H1 (cell line): ENCODE measurements around the gene TENT4A. TPM values are rescaled to one million over a fixed set of nuclear protein-coding genes. Genes with fewer than 3 reads are reported as not detected.

Experiments
- CTCF ChIA-PET: fragments of 300-600 bp; sonication (Branson Sonifier 250); formaldehyde crosslinking; loops from one replicate; lab custom pipeline; 2021; ENCODE audit not compliant: partially characterized antibody; lab: Charles Lee
- POLR2A ChIA-PET: fragments of 300-600 bp; sonication (Branson Sonifier 250); formaldehyde crosslinking; loops from one replicate; lab custom pipeline; 2021; ENCODE audit warnings: inconsistent platforms; ENCODE audit not compliant: partially characterized antibody; lab: Charles Lee
- DNase-seq, 2 experiments: peaks; one replicate each; pipeline versions ENCODE4 v3.0.0 to v3.0.0-alpha.2; 2010 to 2022; ENCODE audit warnings: low spot score in 2 of 2, low read depth in 1 of 2, mixed read lengths in 1 of 2
- FAIRE-seq: peaks from 2 replicates; lab custom pipeline; 2011; peaks lifted over from hg19 to GRCh38; lab: Jason Lieb, UNC
- H2AFZ ChIP-seq: 2 replicates; pipeline ENCODE4 v1.8.1; 2012; ENCODE audit warnings: low read length, inconsistent platforms
- H2AK5ac ChIP-seq: 2 replicates; pipeline ENCODE4 v1.6.1; 2013; ENCODE audit warnings: low read depth, low read length
- H2BK120ac ChIP-seq: replicated peaks from 2 replicates; pipeline ENCODE3; 2013; ENCODE audit warnings: low read depth, low read length, inconsistent platforms
- H2BK12ac ChIP-seq: 2 replicates; pipeline ENCODE4 v1.6.1; 2013; ENCODE audit warnings: low read depth, low read length
- H2BK15ac ChIP-seq: 2 replicates; pipeline ENCODE4 v1.6.1; 2013; ENCODE audit warnings: low read length
- H2BK20ac ChIP-seq: 2 replicates; pipeline ENCODE4 v1.6.1; 2013; ENCODE audit warnings: low read length
- H2BK5ac ChIP-seq: 2 replicates; pipeline ENCODE4 v1.6.1; 2013; ENCODE audit warnings: low read depth, low read length
- H3K14ac ChIP-seq: 2 replicates; pipeline ENCODE4 v1.6.1; 2013; ENCODE audit warnings: inconsistent platforms; ENCODE audit not compliant: insufficient read length
- H3K18ac ChIP-seq: 2 replicates; pipeline ENCODE4 v1.6.1; 2013; ENCODE audit warnings: low read length; ENCODE audit errors: extremely low read depth
- H3K23ac ChIP-seq: 2 replicates; pipeline ENCODE4 v1.6.1; 2013; ENCODE audit warnings: inconsistent platforms; ENCODE audit not compliant: insufficient read length
- H3K23me2 ChIP-seq: 2 replicates; pipeline ENCODE4 v1.6.1; 2013; ENCODE audit warnings: low read depth, low read length
- H3K27ac ChIP-seq: 2 replicates; pipeline ENCODE4 v1.6.1; 2011; ENCODE audit warnings: low read depth, low read length, inconsistent platforms
- H3K27me3 ChIP-seq, 4 experiments: replicated peaks in 1 of 4; 1 replicate in 1 of 4; 2 replicates in 3 of 4; pipeline versions ENCODE4 v1.6.1 to v1.8.1; 2011 to 2013; ENCODE audit warnings: low read length in 3 of 4, mild to moderate bottlenecking in 3 of 4, inconsistent platforms in 2 of 4, mixed read lengths in 2 of 4, moderate library complexity in 1 of 4; ENCODE audit not compliant: control insufficient read depth in 3 of 4, insufficient read depth in 3 of 4; ENCODE audit errors: extremely low read depth in 1 of 4
- H3K36me3 ChIP-seq, 4 experiments: 2 replicates each; pipeline versions ENCODE4 v1.6.1 to v1.8.1; 2011 to 2013; ENCODE audit warnings: mild to moderate bottlenecking in 4 of 4, low read length in 3 of 4, moderate library complexity in 2 of 4, control low read depth in 1 of 4, inconsistent platforms in 1 of 4; ENCODE audit not compliant: insufficient read depth in 4 of 4, control insufficient read depth in 2 of 4
- H3K4ac ChIP-seq: replicated peaks from 2 replicates; pipeline ENCODE3; 2013; ENCODE audit warnings: low read length, low read depth, mixed read lengths, inconsistent platforms; ENCODE audit not compliant: insufficient read length
- H3K4me1 ChIP-seq, 4 experiments: replicated peaks in 1 of 4; 1 replicate in 1 of 4; 2 replicates in 3 of 4; pipeline versions ENCODE4 v1.6.1 to v1.8.1; 2011 to 2013; ENCODE audit warnings: low read length in 3 of 4, inconsistent platforms in 2 of 4, mixed read lengths in 1 of 4; ENCODE audit not compliant: insufficient read depth in 4 of 4, control insufficient read depth in 3 of 4
- H3K4me2 ChIP-seq, 2 experiments: 2 replicates each; pipeline versions ENCODE4 v1.6.1 to v1.8.1; 2011 to 2013; ENCODE audit warnings: low read depth in 2 of 2, low read length in 2 of 2, control low read depth in 1 of 2, inconsistent platforms in 1 of 2, mild to moderate bottlenecking in 1 of 2; ENCODE audit not compliant: insufficient read depth in 1 of 2
- H3K4me3 ChIP-seq, 4 experiments: fragments of 200-600, 300-600 bp in 1 of 4; sonication (generic), shearing (Covaris generic), sonication (Bioruptor Twin) in 1 of 4; 2 replicates each; pipeline versions ENCODE4 v1.5.1 to v1.8.1; 2011 to 2016; ENCODE audit warnings: low read length in 4 of 4, low read depth in 3 of 4, control low read depth in 2 of 4, inconsistent platforms in 2 of 4, mild to moderate bottlenecking in 2 of 4, mixed read lengths in 1 of 4, moderate library complexity in 1 of 4; ENCODE audit not compliant: insufficient read depth in 2 of 4; ENCODE audit errors: extremely low read depth in 1 of 4
- H3K56ac ChIP-seq: replicated peaks from 2 replicates; pipeline ENCODE3; 2013; ENCODE audit warnings: low read depth, mild to moderate bottlenecking, mixed read lengths, low read length, inconsistent platforms; ENCODE audit not compliant: insufficient read length
- H3K79me1 ChIP-seq: 2 replicates; pipeline ENCODE4 v1.6.1; 2013; ENCODE audit warnings: low read depth, low read length, control low read depth
- H3K79me2 ChIP-seq, 2 experiments: 2 replicates each; pipeline versions ENCODE4 v1.6.1 to v1.8.1; 2012 to 2013; ENCODE audit warnings: low read length in 2 of 2, mild to moderate bottlenecking in 2 of 2, inconsistent platforms in 1 of 2; ENCODE audit not compliant: insufficient read depth in 2 of 2, control insufficient read depth in 1 of 2
- H3K9ac ChIP-seq, 4 experiments: replicated peaks in 1 of 4; 1 replicate in 1 of 4; 2 replicates in 3 of 4; pipeline versions ENCODE4 v1.6.1 to v1.8.1; 2011 to 2013; ENCODE audit warnings: low read depth in 3 of 4, low read length in 3 of 4, control low read depth in 2 of 4, mild to moderate bottlenecking in 2 of 4, moderate library complexity in 2 of 4, inconsistent platforms in 1 of 4; ENCODE audit errors: extremely low read depth in 1 of 4
- H3K9me3 ChIP-seq, 2 experiments: 2 replicates each; pipeline versions ENCODE4 v1.6.1 to v1.8.1; 2012 to 2013; ENCODE audit warnings: mild to moderate bottlenecking in 2 of 2, moderate library complexity in 2 of 2, control low read depth in 1 of 2, inconsistent platforms in 1 of 2, low read depth in 1 of 2, low read length in 1 of 2, mixed read lengths in 1 of 2; ENCODE audit not compliant: insufficient read depth in 2 of 2
- H4K20me1 ChIP-seq, 2 experiments: replicated peaks in 1 of 2; 2 replicates each; pipeline versions ENCODE3 to v1.8.1; 2011 to 2013; ENCODE audit warnings: inconsistent platforms in 2 of 2, low read length in 2 of 2, mild to moderate bottlenecking in 1 of 2; ENCODE audit not compliant: insufficient read depth in 2 of 2, control insufficient read depth in 1 of 2
- H4K5ac ChIP-seq: 2 replicates; pipeline ENCODE4 v1.6.1; 2013; ENCODE audit warnings: low read length, low read depth, mixed read lengths, inconsistent platforms; ENCODE audit not compliant: insufficient read length
- H4K8ac ChIP-seq: 2 replicates; pipeline ENCODE4 v1.8.0; 2013; ENCODE audit warnings: mild to moderate bottlenecking, moderate library complexity, low read length, inconsistent platforms; ENCODE audit not compliant: insufficient read depth; ENCODE audit errors: extremely low read depth
- H4K91ac ChIP-seq: replicated peaks from 2 replicates; pipeline ENCODE3; 2013; ENCODE audit warnings: low read length, mixed read lengths, inconsistent platforms; ENCODE audit not compliant: insufficient read length
- BACH1 ChIP-seq: IDR thresholded peaks from 2 replicates; pipeline ENCODE4 v1.6.1; 2012; ENCODE audit warnings: low read length, improper control_type of control experiment
- CBX8 ChIP-seq: fragments of 300-800, 300-1000 bp; sonication (generic); IDR thresholded peaks from 2 replicates; pipeline ENCODE4 v1.7.1; 2016; ENCODE audit warnings: low read depth, low read length, borderline replicate concordance
- EP300 ChIP-seq, 2 experiments: IDR thresholded peaks; 1 replicate in 1 of 2; 2 replicates in 1 of 2; pipeline ENCODE4 v1.6.1; 2011 to 2012; ENCODE audit warnings: low read depth in 2 of 2, low read length in 2 of 2, mild to moderate bottlenecking in 2 of 2, borderline replicate concordance in 1 of 2, inconsistent platforms in 1 of 2, moderate library complexity in 1 of 2
- NRF1 ChIP-seq: IDR thresholded peaks from 2 replicates; pipeline ENCODE4 v1.6.1; 2011; ENCODE audit warnings: mild to moderate bottlenecking, low read depth, low read length, improper control_type of control experiment
- RAD21 ChIP-seq, 2 experiments: IDR thresholded peaks in 1 of 2; conservative IDR thresholded peaks in 1 of 2; 2 replicates each; pipeline ENCODE4 v1.6.1; 2011; ENCODE audit warnings: low read depth in 2 of 2, low read length in 2 of 2, improper control_type of control experiment in 1 of 2, inconsistent platforms in 1 of 2, mild to moderate bottlenecking in 1 of 2, moderate library complexity in 1 of 2
- RNF2 ChIP-seq: fragments of 200-900, 300-1000 bp; sonication (generic); IDR thresholded peaks from 2 replicates; pipeline ENCODE4 v1.7.1; 2016; ENCODE audit warnings: borderline replicate concordance, low read depth, mild to moderate bottlenecking, antibody characterized with exemption, low read length; ENCODE audit not compliant: poor library complexity, severe bottlenecking; ENCODE audit errors: missing control alignments
- RXRA ChIP-seq: IDR thresholded peaks from 2 replicates; pipeline ENCODE4 v1.6.1; 2011; ENCODE audit warnings: low read depth, mild to moderate bottlenecking, low read length, moderate library complexity; ENCODE audit not compliant: insufficient read depth
- SIRT6 ChIP-seq: IDR thresholded peaks from one replicate; pipeline ENCODE4 v1.7.1; 2012; ENCODE audit warnings: low read length, inconsistent platforms
- SUZ12 ChIP-seq: fragments of 200-600 bp; sonication (generic); IDR thresholded peaks from 2 replicates; pipeline ENCODE4 v1.6.1; 2012; ENCODE audit warnings: mild to moderate bottlenecking, inconsistent platforms, low read length, moderate library complexity, mixed read lengths
- TBP ChIP-seq: IDR thresholded peaks from 2 replicates; pipeline ENCODE4 v1.6.1; 2011; ENCODE audit warnings: low read depth, low read length, improper control_type of control experiment
- YY1 ChIP-seq: IDR thresholded peaks from 2 replicates; pipeline ENCODE4 v1.6.1; 2011; ENCODE audit warnings: low read depth, mild to moderate bottlenecking, low read length
- WGBS, 2 experiments: shearing (Covaris generic) in 1 of 2; methylation state at CpG; one replicate each; pipeline versions ENCODE4 v1.1.6 to v1.1.7; 2013 to 2015; ENCODE audit warnings: low lambda C conversion rate in 2 of 2, mixed read lengths in 2 of 2, inconsistent platforms in 1 of 2, low coverage in 1 of 2, missing lambda C conversion rate in 1 of 2; ENCODE audit not compliant: insufficient replicate concordance in 2 of 2, insufficient coverage in 1 of 2, insufficient read length in 1 of 2; ENCODE audit errors: extremely low coverage in 1 of 2, missing lambda C conversion rate in 1 of 2; 5-methylcytosine and 5-hydroxymethylcytosine counted together
- polyA plus RNA-seq, 7 experiments: library from polyadenylated mRNA; depleted of rRNA in 3 of 7; stranded (reverse) in 5 of 7; unstranded in 2 of 7; fragments of >200 nt in 5 of 7; fragments of 200-250 nt in 2 of 7; gene quantifications; 1 replicate in 5 of 7; 2 replicates in 1 of 7; 4 replicates in 1 of 7; pipeline versions ENCODE4 v1.2.1 to v1.2.3, GENCODE V29; 2011 to 2013; ENCODE audit warnings: missing spikeins in 2 of 7, mixed read lengths in 2 of 7
- total RNA-seq: library from RNA; stranded (reverse); fragmentation: NEBNext Ultra II Directional; extraction: Animal tissue kit (Norgen Biotek cat#: 25700); gene quantifications from 2 replicates; pipeline ENCODE4 v1.2.1, GENCODE V29; 2021
- TF ChIP-seq, protein P1 (sequence below): IDR thresholded peaks from 2 replicates; pipeline ENCODE4 v1.6.1; 2011; ENCODE audit warnings: low read length, improper control_type of control experiment

Gene TENT4A
- total and polyA plus RNA-seq, 2 of the 8 experiments (the other 6 are each of a cell fraction or from before 2014, with no cell fraction given): 8.9 to 25.1 TPM

DNA sequence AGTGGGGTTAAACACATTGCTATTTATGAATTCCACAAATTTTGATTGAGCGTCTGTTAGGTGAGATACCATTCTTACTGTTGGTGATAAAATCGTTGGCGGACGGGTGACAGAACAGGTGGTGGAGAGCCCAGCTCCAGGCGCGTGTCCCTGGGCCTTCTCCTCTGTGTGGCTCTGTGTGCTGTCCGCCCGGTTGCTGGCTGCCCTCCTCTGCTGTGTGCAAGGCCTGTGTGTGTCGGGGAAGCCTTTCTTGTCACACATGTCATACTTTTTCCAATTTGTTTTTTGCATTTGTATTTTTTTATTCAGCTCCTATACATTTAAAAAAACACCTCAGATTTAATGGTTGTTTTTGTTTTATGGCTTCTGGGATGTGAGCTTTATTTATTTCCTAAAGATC is 33.9 kb downstream of the TENT4A start:
- no peak overlapping the region for H4K5ac ChIP-seq
- no peak overlapping the region for H2BK20ac ChIP-seq
- H3K9ac ChIP-seq: no peak overlapping the region
- no peak overlapping the region for H2AFZ ChIP-seq
- no peak overlapping the region for H3K14ac ChIP-seq
- peaks cover 0 to 10% of the 10 kb centered on the region in 2 experiments; a peak in 2 of 4 replicates for H3K79me2 ChIP-seq
- no peak overlapping the region for H3K18ac ChIP-seq
- H3K23ac ChIP-seq: no peak overlapping the region
- no peaks in the 10 kb centered on the region; the same call in 1 of the 2 replicates for H3K79me1 ChIP-seq
- H4K91ac ChIP-seq: no peak overlapping the region
- no peaks in the 10 kb centered on the region for H3K23me2 ChIP-seq
- H3K9me3 ChIP-seq: no peaks in the 10 kb centered on the region
- no peak overlapping the region for H3K27ac ChIP-seq
- H3K4me3 ChIP-seq: no peak overlapping the region
- FAIRE-seq (no peak), DNase-seq (no peak)
- H2AK5ac ChIP-seq: no peak overlapping the region
- H2BK12ac ChIP-seq: no peak overlapping the region
- no peak overlapping the region for H3K56ac ChIP-seq
- H3K27me3 ChIP-seq: no peaks in the 10 kb centered on the region
- peaks cover 6 to 27% (median 18%) of the 10 kb centered on the region in 4 experiments for H3K36me3 ChIP-seq
- H4K8ac ChIP-seq: no peak overlapping the region
- H2BK120ac ChIP-seq: no peak overlapping the region
- no peak overlapping the region for H3K4me2 ChIP-seq
- ChIA-PET POLR2A (no interaction called here), CTCF (interaction anchor here (1.0 to 4.6 kb wide), 7 partner anchors 11 to 30 kb away, joined by 3 to 25 read pairs (median 5); no protein-coding TSS in a partner anchor)
- 91% methylated on average over 9 of the region's 9 CpGs; no CpG with 5 or more reads in 1 of the 2 experiments for WGBS, 2 experiments
- H2BK5ac ChIP-seq: no peak overlapping the region
- no peak overlapping the region for H3K4ac ChIP-seq
- peaks cover 5 to 23% of the 10 kb centered on the region in 2 experiments for H4K20me1 ChIP-seq
- H3K4me1 ChIP-seq: peaks cover 0 to 3% (median 0%) of the 10 kb centered on the region in 4 experiments; a peak in 3 of 7 replicates
- H2BK15ac ChIP-seq: no peak overlapping the region
- TF ChIP-seq NRF1 (no peak), TBP (no peak), SUZ12 (no peak), SIRT6 (no peak), RXRA (no peak), RAD21 (IDR thresholded peaks at IDR 0.05 in 1 of 2, conservative IDR thresholded peaks at IDR 0.05 in 1 of 2; ENCODE audit: low read depth in 2 of 2, low read length in 2 of 2) (no peak), RNF2 (no peak), YY1 (no peak), CBX8 (no peak), BACH1 (no peak), EP300 (IDR thresholded peaks at IDR 0.05; ENCODE audit: borderline replicate concordance in 1 of 2, low read depth in 2 of 2, low read length in 2 of 2) (no peak)
- TF ChIP-seq, protein P1, sequence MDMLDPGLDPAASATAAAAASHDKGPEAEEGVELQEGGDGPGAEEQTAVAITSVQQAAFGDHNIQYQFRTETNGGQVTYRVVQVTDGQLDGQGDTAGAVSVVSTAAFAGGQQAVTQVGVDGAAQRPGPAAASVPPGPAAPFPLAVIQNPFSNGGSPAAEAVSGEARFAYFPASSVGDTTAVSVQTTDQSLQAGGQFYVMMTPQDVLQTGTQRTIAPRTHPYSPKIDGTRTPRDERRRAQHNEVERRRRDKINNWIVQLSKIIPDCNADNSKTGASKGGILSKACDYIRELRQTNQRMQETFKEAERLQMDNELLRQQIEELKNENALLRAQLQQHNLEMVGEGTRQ: no peak
